Fibroblast of pulmonary artery (primary cell): ENCODE data around the gene STRN4.

Experiments used
- DNase-seq: peaks from one replicate; pipeline ENCODE4 v3.0.0-alpha.2; 2010; ENCODE audit warnings: low read depth
- H3K4me3 ChIP-seq: replicated peaks from 2 replicates; pipeline ENCODE4 v1.5.1; 2011; ENCODE audit warnings: low read depth, mild to moderate bottlenecking, control low read depth, low read length, moderate library complexity
- TF ChIP-seq, protein P1 (sequence below): IDR thresholded peaks from 2 replicates; pipeline ENCODE4 v1.5.1; 2011; ENCODE audit warnings: mild to moderate bottlenecking, control low read depth, low read length, inconsistent platforms; ENCODE audit errors: missing control alignments

The STRN4 gene

DNA sequence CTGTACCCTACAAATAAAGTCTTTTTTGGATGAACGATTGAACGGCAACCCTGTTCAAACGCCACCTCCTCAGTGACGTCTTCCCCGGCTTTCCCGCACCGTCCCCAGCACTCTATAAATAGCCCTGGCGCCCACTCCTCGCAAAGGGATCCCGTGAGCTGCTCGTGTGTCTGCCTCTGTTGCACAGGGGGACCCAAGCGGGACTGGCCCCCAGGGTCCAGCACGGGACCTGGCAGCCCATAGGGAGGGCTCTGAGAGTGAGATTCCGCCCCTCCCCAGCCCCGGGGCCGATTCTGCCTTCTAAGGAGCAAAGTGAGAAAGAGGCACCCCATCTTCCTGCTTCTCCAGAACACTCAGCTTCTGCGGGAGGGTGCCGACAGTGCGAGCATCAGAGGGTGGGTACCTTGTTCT, 8.5 kb downstream of the STRN4 start:
- no peak overlapping the region for H3K4me3 ChIP-seq
- TF ChIP-seq, protein P1, sequence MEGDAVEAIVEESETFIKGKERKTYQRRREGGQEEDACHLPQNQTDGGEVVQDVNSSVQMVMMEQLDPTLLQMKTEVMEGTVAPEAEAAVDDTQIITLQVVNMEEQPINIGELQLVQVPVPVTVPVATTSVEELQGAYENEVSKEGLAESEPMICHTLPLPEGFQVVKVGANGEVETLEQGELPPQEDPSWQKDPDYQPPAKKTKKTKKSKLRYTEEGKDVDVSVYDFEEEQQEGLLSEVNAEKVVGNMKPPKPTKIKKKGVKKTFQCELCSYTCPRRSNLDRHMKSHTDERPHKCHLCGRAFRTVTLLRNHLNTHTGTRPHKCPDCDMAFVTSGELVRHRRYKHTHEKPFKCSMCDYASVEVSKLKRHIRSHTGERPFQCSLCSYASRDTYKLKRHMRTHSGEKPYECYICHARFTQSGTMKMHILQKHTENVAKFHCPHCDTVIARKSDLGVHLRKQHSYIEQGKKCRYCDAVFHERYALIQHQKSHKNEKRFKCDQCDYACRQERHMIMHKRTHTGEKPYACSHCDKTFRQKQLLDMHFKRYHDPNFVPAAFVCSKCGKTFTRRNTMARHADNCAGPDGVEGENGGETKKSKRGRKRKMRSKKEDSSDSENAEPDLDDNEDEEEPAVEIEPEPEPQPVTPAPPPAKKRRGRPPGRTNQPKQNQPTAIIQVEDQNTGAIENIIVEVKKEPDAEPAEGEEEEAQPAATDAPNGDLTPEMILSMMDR: no peak
- no peak for DNase-seq

DNA sequence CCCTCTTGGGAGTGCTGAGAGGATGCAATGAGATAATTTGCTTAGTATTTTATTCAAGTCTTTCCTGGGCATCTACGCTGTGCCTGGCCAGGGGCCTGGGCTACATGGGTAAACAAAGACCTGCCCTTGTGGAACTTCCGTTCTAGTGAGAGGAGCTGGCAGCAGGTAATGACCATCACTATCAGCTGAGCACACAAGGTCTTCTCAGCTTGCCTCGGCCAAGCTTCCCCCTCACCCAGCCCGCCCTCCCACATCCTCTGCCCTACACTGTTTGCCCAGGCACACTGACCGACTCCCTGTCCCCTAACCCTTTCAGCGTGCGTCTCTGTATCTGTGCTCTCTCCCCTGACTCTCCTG, 9.0 kb downstream of the STRN4 start:
- TF ChIP-seq, protein P1: no peak
- no peak overlapping the region for H3K4me3 ChIP-seq
- DNase-seq: no peak

DNA sequence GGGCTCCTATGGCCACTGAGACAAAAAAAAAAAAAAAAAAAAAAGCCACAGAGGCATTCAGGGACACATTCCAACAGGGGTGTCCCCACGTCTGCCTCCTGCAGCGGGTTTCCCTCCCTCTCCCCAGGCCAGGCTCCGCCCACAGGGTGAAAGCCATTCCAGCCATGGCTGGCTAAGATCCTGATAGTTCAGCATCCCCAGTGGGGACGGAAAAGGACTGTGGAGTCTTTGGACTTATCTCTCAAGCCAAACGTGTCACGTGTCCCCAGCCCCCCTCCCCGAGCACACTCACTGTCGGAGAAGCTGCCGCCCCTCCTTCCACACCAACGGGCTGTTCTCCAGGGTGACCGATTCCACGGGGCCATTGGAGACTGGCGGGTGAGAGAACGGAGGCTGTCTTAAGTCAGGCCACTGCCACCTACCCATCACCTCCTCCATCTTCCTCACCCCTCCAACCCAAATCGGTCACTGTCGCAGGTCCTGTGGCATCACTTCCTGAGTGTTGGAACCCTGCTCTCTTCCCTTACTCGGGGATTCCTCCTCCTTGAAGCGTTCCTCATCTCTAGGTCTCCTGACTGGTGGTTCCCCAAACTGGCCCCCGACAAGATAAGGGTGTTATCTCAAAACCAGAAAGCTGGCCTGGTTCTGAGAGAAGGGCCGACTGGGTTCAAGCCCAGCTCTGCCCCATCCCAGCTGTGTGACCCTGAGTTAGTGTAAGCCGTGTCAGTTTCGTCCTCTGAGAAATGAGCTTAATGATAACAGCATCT, 9.5 kb downstream of the STRN4 start:
- TF ChIP-seq, protein P1: no peak
- DNase-seq: no peak
- H3K4me3 ChIP-seq: no peak overlapping the region

DNA sequence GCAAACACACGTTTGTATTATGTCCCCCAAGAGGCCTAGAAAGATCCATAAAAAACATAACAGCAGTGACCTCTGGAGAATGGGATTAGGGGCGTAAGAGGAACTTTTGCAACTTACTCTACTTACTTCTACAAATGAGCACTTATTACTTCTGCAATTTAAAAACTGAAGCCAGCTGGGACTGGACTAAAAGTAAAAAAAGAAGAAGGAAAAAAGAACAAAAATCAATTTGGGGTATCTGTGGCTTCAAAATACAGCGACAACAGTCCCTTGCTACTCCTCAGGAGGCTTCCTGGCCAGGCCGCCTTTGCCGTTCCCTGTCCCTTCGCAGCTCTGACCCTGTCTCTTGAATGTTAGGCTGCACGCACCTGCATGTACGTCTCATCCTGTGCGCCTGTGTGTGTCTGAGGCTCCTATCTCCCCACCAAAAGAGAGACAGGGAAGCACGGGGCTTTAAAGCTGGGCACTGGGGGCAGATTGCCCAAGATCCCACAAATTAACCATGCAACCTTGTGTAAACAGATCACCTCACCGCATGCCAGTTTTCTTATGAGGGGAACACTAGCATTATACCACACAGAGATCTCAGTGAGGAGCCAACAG, 12.5 kb downstream of the STRN4 start:
- H3K4me3 ChIP-seq: no peak overlapping the region
- DNase-seq: no peak
- TF ChIP-seq, protein P1: no peak

DNA sequence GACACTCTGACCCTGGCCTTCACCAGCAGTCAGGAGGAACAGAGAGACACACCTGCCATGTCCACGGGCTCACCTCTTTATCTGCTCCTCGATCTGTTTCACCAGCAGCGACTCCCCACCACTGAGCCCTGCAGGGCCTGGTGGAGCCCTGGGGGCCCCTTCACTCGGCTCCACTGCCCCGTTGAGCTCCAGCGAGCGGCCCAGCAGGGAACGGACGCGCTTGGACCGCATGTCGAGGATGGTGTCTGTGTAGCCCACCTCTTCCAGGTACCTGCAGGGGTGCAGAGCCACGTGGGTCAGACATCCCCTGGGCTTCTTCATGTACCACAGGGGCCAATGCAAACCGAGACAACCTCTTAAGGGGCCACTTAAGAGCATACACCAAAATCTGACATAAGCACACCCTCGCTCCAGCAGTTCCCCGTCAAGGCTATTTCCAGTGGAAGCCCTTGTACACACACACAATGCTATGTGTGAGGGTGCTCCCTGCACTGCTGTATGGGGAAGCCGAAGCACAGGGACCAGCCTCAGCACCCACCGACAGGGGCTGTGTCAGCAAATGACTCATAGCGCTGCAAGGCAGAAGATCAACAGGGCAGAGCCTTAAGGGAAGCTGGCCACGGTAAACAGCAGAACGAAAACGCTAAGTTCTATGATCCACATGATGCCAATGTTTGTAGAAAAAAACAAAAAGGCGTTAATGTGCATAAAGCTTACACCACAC, 13.1 kb downstream of the STRN4 start:
- H3K4me3 ChIP-seq: no peak overlapping the region
- TF ChIP-seq, protein P1: no peak
- DNase-seq: no peak

DNA sequence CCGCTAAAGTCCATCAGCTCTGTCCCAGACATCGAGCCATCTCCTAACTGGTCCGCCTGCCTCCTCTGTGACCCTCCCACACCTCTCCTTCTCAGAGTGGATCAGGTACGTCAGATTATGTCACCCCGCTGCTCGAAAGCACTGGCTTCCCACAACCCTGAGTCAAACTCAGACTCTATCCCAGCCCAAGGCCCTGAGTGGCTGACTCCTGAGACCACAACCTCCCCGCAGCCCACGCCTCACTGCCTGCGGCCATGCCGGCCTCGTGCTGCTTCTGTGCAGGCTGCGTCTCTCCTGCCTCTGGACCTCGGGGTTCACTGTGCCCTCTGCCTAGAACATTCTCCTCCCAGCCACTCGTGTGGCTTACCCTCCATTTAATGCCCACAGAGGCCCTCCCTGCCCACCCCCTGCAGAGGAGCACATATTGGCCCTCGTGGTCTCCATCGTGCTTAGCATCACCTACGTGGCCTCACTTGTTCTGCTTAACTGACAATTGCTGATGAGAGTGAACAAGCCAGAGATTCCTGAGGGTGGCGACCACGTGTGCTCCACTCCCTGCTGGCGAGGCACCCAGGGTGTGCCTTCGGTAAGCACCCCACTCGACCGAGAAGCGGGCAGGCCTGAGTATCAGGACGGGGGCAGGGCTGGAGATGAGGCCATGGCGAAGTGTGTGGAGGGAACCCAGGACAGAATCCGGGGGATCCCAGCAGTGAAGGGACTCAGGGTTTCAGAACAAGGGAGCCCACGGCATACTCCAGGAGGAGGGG, 13.9 kb downstream of the STRN4 start:
- no peak overlapping the region for H3K4me3 ChIP-seq
- DNase-seq: no peak
- TF ChIP-seq, protein P1: no peak
